Suppressor macrophage treated with lipopolysaccharide for 4 hours (primary cell): Measurements from ENCODE around the gene SPO11.

ENCODE experiments used
- DNase-seq: peaks from one replicate; pipeline ENCODE4 v3.0.0-alpha.2; 2020

Gene SPO11

GRCh38 chr20:57392512-57393271, 63.1 kb downstream of the SPO11 start:
- peak; percentile 36 for DNase-seq
